Heart left ventricle (tissue), 16 donors: ENCODE data around the gene SPATA4. TPM values are rescaled to one million over a fixed set of nuclear protein-coding genes. Genes with fewer than 3 reads are reported as not detected.

Experiments used
- ATAC-seq, 4 donors: fragments of 200-7000 bp; cut with Tn5 transposase; one replicate each; pipeline ENCODE4 v1.9.1; 2020 to 2022; ENCODE audit warnings: moderate library complexity in 4 of 4, mild to moderate bottlenecking in 3 of 4, moderate number of reproducible peaks in 1 of 4
- DNase-seq, 5 donors: peaks; one replicate each; pipeline ENCODE4 v3.0.0-alpha.2; 2020
- H3K27ac ChIP-seq, 12 donors: fragments of 200-600 bp; sonication (generic) in 4 of 12; one replicate each; pipeline versions ENCODE4 v1.5.0 to v1.8.0; 2016 to 2022; ENCODE audit warnings: mild to moderate bottlenecking in 2 of 12
- H3K27me3 ChIP-seq, 9 donors: fragments of 200-600 bp; sonication (generic) in 2 of 9; one replicate each; pipeline versions ENCODE4 v1.5.1 to v1.8.0; 2016 to 2022; ENCODE audit warnings: mild to moderate bottlenecking in 3 of 9
- H3K36me3 ChIP-seq, 9 donors: fragments of 200-600 bp; sonication (generic) in 2 of 9; one replicate each; pipeline versions ENCODE4 v1.5.0 to v1.8.0; 2018 to 2022; ENCODE audit warnings: mild to moderate bottlenecking in 2 of 9
- H3K4me1 ChIP-seq, 12 donors: fragments of 200-600 bp; sonication (generic) in 4 of 12; one replicate each; pipeline versions ENCODE4 v1.5.0 to v1.8.0; 2016 to 2022; ENCODE audit warnings: mild to moderate bottlenecking in 3 of 12
- H3K4me3 ChIP-seq, 12 donors: fragments of 200-600 bp; sonication (generic) in 4 of 12; one replicate each; pipeline versions ENCODE4 v1.5.0 to v1.8.0; 2017 to 2022; ENCODE audit warnings: mild to moderate bottlenecking in 9 of 12, moderate library complexity in 4 of 12
- H3K9me3 ChIP-seq, 12 donors: fragments of 200-600 bp; sonication (generic) in 4 of 12; one replicate each; pipeline versions ENCODE4 v1.5.0 to v1.8.0; 2016 to 2022; ENCODE audit warnings: mild to moderate bottlenecking in 1 of 12
- POLR2A ChIP-seq, 2 donors: fragments of 450-650 bp; IDR thresholded peaks; one replicate each; pipeline ENCODE4 v1.6.1; 2017; ENCODE audit warnings: antibody characterized with exemption in 2 of 2, mild to moderate bottlenecking in 2 of 2, moderate library complexity in 2 of 2
- WGBS, 4 donors: extraction: QIAGEN DNeasy Blood & Tissue Kit in 2 of 4; methylation state at CpG; one replicate each; pipeline versions ENCODE4 v1.1.5 to v1.1.7; 2013 to 2018; 5-methylcytosine and 5-hydroxymethylcytosine counted together
- intact Hi-C, 10 donors: fragments of 100-400 bp; cut with DNase I; formaldehyde crosslinking; loops; one replicate each; pipeline versions ENCODE4 v1.11.1 to v1.14.2; 2022
- polyA plus RNA-seq, 2 donors: library from polyadenylated mRNA; stranded (reverse); fragments of 200-250 nt; gene quantifications; one replicate each; pipeline ENCODE4 v1.2.3, GENCODE V29; 2013
- total RNA-seq, 9 donors: library from RNA; depleted of rRNA in 2 of 9; stranded (reverse); fragments of >200 nt in 2 of 9; fragmentation: NEBNext Ultra II Directional in 3 of 9; extraction: Animal tissue kit (Norgen Biotek cat#: 25700) in 3 of 9; gene quantifications; one replicate each; pipeline versions ENCODE4 v1.1.0 to v1.2.4, GENCODE V29; 2016 to 2023
- TF ChIP-seq, protein P1 (sequence below), 12 donors: fragments of 200-600 bp; sonication (generic) in 4 of 12; IDR thresholded peaks; one replicate each; pipeline versions ENCODE4 v1.5.0 to v1.8.0; 2018 to 2022; ENCODE audit warnings: antibody characterized with exemption in 12 of 12, mild to moderate bottlenecking in 5 of 12
- donor health status: ischemic (EF 13 %, LVEDD 7.1; RV severe dilation, severe dysfunction).
- donor health status: healthy with polysubstance abuse.
- donor health status: DM: no; HTN: yes; CAD: no.
- donor health status: DM: no; HTN: no; CAD: no.
- donor health status: ischemic (EF 25% LVEDD 6.9; RV normal size, moderate dysfunction).
- donor health status: ischemic (EF 25% LVEDD 5.7; RV mildly dilated, moderate dysfunction).
- donor health status: healthy.
- donor health status: DM: yes; HTN: yes; CAD: no.
- donor health status: ischemic (EF 35%, LVEDD 5.7; RV mildly dilated, moderate dysfunction).
- donor health status: nonischemic (EF 11% LVEDD 7.7; RV severe dilation, severe dysfunction).
- donor health status: DM: yes; HTN: yes; CAD: no.
- donor health status: PGD.
- donor health status: ischemic (EF 29% LVEDD 5.4; RV normal size, mild dysfunction).
- donor health status: nonischemic (EF 23%, LVEDD 6.1; RV moderate dilation, normal function).

Gene SPATA4
- total and polyA plus RNA-seq, 11 donors: 0.25 to 0.84 (median 0.53) TPM; not detected in 4

DNA sequence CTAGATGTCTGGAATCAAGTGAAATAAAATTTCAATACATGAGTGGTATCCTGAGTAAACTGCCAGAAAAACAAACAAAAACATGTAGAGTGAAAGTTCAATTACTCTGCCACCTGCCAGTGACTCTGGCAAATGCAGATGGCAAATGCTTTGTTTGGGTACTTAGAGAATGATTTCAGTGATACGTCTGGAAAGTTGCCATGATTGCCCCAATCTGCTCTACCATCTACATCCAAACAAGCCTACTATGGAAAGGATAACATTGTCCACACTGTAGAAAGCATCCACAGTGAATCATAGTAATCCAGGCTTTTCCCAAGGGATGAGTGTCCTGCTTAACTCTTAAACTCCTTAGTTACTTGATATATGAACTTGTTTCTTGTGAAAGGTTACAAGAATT is 3.4 kb downstream of the SPATA4 start:
- TF ChIP-seq, protein P1, sequence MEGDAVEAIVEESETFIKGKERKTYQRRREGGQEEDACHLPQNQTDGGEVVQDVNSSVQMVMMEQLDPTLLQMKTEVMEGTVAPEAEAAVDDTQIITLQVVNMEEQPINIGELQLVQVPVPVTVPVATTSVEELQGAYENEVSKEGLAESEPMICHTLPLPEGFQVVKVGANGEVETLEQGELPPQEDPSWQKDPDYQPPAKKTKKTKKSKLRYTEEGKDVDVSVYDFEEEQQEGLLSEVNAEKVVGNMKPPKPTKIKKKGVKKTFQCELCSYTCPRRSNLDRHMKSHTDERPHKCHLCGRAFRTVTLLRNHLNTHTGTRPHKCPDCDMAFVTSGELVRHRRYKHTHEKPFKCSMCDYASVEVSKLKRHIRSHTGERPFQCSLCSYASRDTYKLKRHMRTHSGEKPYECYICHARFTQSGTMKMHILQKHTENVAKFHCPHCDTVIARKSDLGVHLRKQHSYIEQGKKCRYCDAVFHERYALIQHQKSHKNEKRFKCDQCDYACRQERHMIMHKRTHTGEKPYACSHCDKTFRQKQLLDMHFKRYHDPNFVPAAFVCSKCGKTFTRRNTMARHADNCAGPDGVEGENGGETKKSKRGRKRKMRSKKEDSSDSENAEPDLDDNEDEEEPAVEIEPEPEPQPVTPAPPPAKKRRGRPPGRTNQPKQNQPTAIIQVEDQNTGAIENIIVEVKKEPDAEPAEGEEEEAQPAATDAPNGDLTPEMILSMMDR (IDR thresholded peaks at IDR 0.05): no peak
- no peak for TF ChIP-seq POLR2A (IDR thresholded peaks at IDR 0.05)

DNA sequence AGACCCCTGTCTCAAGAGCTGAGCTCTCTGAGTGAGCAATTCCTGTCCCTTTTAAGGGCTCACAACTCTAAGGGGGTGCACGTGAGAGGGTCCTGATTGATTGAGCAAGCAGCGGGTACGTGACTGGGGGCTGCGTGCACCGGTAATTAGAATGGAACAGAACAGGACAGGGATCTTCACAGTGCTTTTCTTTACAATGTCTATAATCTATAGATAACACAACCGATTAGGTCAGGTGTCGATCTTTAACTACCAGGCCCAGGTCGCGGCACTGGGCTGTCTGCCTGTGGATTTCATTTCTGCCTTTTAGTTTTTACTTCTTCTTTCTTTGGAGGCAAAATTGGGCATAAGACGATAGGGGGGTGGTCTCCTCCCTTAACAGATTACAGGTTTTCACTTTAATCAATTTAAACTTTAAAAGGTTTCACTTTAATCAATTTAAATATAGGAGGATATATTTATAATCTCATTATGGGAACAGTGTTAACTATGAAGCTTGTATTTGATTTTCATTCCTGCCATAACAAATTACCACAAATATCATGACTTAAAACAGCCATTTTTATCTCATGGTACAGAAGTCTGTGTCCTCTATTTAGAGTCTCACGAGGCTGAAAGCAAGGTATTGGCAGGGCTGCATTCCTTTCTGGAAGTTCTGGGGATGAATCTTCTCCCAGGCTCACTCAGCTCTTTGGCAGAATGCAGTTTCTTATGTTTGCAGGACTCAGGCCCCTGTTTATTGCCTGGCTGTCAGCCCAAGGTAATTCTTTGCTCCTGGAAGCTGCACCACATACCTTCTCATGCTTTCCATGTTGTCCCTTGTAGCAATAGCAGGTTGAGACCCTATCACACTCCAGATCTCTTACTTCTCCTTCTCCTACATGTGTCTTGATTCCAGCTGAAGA is 5.2 kb downstream of the SPATA4 start:
- H3K27me3 ChIP-seq: peaks cover 0 to 13% (median 0%) of the 10 kb centered on the region in 9 donors
- 78 to 82% (median 79%) methylated on average over 11 of the region's 11 CpGs for WGBS, 4 donors
- TF ChIP-seq, protein P1 (IDR thresholded peaks at IDR 0.05): no peak
- no peak for TF ChIP-seq POLR2A (IDR thresholded peaks at IDR 0.05)
- no peaks in the 10 kb centered on the region for H3K9me3 ChIP-seq
- DNase-seq (no peak), ATAC-seq (no peak)
- peaks cover 0 to 7% (median 0%) of the 10 kb centered on the region in 12 donors for H3K4me1 ChIP-seq
- no peaks in the 10 kb centered on the region for H3K36me3 ChIP-seq
- H3K27ac ChIP-seq: no peak overlapping the region
- intact Hi-C loops: loop anchor here in 4 of 10 donors (5.0 to 10.0 kb wide), 3 partner anchors 85 to 127 kb away; partner anchors contain the start of gene SPCS3 (in 2 of the 4)
- H3K4me3 ChIP-seq: no peak overlapping the region

More for the DNA sequence above, 3.4 kb downstream of the SPATA4 start:
- ATAC-seq (no peak), DNase-seq (no peak)
- intact Hi-C loops: loop anchor here in 4 of 10 donors (10.0 kb wide), 2 partner anchors 83 to 123 kb away; partner anchors contain the start of gene SPCS3 (in 1 of the 4)
- Histone ChIP-seq H3K9me3 (no peaks in the 10 kb centered on the region), H3K27ac (peak overlapping the region in 1 of 12 donors; percentile 4), H3K36me3 (no peaks in the 10 kb centered on the region), H3K4me3 (no peak overlapping the region), H3K27me3 (peaks cover 0 to 13% (median 0%) of the 10 kb centered on the region in 9 donors), H3K4me1 (peaks cover 0 to 11% (median 2%) of the 10 kb centered on the region in 12 donors)
- WGBS, 4 donors: 30 to 45% (median 37%) methylated on average over 1 of the region's 1 CpG

DNA sequence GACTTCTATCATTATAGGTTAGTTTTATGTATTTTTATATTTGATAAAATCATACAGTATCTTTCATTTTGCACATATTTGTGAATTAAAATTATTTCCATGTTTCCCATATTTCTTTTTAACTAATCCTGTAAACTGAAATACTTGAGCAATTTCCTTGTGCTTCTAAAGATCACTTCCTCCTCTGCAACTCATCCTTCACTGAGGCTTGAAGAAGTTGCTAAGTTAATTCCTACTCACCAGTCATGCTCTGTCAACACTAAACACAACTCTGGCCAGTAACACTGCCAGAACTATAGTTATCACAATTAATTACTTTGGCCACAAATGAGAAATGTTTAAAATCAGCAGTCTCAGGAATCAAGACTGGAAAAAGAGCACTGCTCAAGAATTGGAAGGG is 6.7 kb downstream of the SPATA4 start:
- H3K4me3 ChIP-seq: no peak overlapping the region
- ATAC-seq: no peak
- no peaks in the 10 kb centered on the region for H3K9me3 ChIP-seq
- no peaks in the 10 kb centered on the region for H3K36me3 ChIP-seq
- no peak for TF ChIP-seq POLR2A (IDR thresholded peaks at IDR 0.05)
- TF ChIP-seq, protein P1 (IDR thresholded peaks at IDR 0.05): no peak
- intact Hi-C loops: loop anchor here in 1 of 10 donors (5.0 kb wide), 1 partner anchor 129 kb away; the partner anchor contains the start of gene SPCS3
- peaks cover 0 to 7% (median 0%) of the 10 kb centered on the region in 12 donors for H3K4me1 ChIP-seq
- peaks cover 0 to 9% (median 0%) of the 10 kb centered on the region in 9 donors for H3K27me3 ChIP-seq
- no peak overlapping the region for H3K27ac ChIP-seq
- no peak for DNase-seq

DNA sequence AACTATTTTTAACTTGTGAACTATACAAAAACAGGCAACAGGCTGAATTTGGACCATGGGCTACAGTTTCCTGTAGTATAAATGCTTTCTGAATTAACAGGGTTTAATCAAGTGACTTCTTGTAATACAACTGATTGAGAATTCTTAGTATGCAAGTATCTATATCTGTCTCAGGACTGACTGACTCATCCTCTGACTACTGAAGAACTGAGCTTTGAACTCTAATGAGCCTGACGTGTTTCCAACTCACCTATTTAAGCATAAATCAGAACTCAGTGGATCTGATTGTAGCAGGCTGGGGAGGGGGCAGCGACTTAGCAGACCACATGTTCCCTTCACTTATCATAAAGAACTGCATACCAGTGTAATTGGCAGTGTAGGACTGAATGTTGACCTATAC is 7.8 kb downstream of the SPATA4 start:
- no peak overlapping the region for H3K4me3 ChIP-seq
- H3K27ac ChIP-seq: peak overlapping the region in 1 of 12 donors; percentile 4
- peaks cover 0 to 3% (median 0%) of the 10 kb centered on the region in 9 donors for H3K27me3 ChIP-seq
- intact Hi-C loops: loop anchor here in 1 of 10 donors (5.0 kb wide), 1 partner anchor 130 kb away; the partner anchor contains the start of gene SPCS3
- WGBS, 4 donors: 44 to 70% (median 63%) methylated on average over 2 of the region's 2 CpGs
- no peaks in the 10 kb centered on the region for H3K9me3 ChIP-seq
- no peak for TF ChIP-seq POLR2A (IDR thresholded peaks at IDR 0.05)
- TF ChIP-seq, protein P1 (IDR thresholded peaks at IDR 0.05): no peak
- H3K4me1 ChIP-seq: peaks cover 0 to 7% (median 0%) of the 10 kb centered on the region in 12 donors
- no peak for DNase-seq
- peak in 1 of 4 donors; percentile 22 for ATAC-seq
- no peaks in the 10 kb centered on the region for H3K36me3 ChIP-seq
